Measurements from ENCODE around the gene BCLAF3.

BCLAF3 gene

DNA sequence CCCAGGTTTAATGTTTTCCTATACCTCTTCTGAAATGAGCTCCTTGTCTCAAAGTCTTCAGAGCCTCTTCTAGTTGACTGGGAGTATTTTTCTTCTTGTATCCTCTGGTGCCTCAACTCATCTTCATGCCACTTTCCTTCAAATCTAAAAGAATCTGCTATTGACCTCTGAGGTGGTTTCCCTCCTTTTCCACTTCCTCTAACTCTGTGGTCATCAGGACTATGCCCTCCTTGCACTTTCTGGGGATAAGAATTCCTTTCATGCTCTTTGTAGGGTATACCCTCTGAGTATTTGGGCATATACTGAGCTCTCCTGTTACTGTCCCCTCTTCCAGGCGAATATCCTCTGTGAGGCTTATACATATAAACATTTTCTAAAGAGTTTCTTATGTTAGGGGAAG lies 24.8 kb downstream of the BCLAF3 start:
- no peak for DNase-seq (ENCODE audit: low spot score)

DNA sequence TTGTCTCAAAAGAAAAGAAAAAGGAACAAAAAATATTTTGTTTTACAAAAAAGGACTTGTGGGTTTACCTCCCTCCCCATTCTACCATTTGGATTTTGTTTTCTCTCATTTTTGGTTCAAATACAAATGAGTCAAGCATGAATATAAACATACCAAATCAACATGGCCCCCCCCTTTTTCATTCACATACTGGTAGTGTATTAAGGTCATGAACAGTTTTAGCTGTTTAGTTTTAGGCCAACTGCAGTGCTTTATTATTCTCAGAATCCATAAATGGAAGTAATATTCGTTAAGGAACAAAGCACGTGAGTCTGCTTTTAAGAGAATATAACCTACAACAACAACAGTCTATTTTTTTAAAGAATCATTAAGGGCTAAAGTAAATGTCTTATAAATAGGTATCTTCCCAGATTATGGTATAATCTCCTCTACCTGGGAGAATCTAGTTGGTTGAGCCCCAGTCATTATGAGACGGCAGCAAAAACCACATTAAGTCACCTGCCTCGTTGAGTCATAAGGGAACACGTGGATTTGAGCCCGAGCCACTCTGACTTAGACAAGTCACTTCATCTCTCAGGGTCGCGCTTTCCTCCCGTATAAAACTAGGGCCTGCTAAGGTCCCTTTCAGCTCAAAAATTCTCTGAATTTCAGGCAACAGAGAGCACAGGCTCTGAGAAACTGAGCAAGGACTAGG lies 26.7 kb downstream of the BCLAF3 start:
- DNase-seq (ENCODE audit: low spot score) = no peak

DNA sequence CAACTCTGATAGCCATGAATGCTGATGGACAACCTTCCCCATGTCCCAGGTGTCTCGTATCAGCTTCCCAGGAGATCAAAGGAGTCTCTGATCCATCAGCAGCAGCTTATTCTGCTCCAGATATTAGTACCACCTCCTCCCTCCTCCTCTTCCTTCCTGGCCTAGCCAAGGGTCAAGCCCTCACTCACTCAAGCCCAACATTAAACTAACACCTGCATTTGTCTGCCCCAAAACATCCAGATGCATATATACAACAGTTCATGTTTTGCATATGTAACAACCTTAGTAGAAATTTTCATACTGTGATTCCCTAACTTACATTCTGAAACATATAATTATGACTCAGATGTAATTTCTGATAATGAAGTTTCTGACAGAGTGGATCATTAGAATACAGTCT lies 29.9 kb downstream of the BCLAF3 start:
- no peak for DNase-seq (ENCODE audit: low spot score)

DNA sequence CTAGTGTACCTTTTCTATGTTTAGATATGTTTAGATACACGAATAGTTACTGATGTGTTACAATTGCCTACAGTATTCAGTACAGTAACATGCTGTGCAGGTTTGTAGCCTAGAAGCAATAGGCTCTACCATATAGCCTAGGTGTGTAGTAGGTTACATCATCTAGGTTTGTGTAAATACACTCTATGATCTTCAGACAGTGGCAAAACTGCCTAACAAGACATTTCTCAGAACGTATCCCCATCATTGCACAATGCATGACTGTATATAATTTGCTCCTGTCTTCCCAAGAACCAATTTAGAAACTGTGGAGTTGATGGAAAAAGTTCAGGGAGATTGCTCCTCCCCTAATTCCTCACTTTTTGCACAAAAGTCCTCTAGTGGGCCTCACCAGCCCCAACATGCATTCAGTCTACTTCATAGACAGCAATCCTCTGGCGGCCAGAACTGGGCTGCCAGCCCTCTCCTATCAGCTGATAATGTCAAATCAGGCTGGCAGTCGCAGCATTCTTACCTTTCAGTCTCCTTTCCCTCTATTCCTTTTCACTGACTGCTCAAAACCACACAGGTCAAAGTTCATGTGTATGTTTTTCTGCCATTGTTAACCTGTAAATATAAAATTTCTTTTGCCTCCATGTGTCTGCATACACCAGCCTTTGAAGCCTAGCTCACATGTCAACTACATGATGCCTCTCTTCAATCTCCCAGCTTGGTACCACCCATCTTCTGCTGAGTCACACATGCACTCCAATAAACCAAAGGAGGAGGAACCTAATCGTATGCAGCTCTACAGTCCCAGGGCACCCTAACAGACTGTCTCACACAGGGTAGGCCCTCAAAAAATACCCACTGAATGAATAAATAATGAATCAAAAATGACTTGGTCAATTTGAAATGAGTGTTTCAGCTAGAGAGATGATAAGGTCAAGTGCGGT lies 32.0 kb downstream of the BCLAF3 start:
- DNase-seq (ENCODE audit: low spot score) = no peak

DNA sequence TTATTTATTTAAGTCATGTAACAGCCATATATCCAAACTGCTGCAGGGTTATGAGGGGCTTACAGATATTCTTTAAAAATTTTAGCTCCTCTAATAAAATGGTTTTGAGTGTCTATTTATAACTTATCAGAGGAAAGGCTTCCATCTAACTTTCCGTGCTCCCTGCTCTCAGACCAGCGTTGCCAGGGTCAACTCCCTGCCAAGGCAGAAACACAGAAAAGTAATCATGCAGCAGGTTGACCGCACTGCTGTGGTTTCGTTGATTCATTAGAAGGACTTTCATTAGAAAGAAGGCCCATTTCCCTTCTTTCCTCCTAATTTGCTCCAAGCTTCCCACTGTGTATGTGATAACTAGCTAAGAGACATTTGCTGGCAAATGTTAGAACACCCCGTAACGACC lies 33.9 kb downstream of the BCLAF3 start:
- no peak for DNase-seq (ENCODE audit: low spot score)

DNA sequence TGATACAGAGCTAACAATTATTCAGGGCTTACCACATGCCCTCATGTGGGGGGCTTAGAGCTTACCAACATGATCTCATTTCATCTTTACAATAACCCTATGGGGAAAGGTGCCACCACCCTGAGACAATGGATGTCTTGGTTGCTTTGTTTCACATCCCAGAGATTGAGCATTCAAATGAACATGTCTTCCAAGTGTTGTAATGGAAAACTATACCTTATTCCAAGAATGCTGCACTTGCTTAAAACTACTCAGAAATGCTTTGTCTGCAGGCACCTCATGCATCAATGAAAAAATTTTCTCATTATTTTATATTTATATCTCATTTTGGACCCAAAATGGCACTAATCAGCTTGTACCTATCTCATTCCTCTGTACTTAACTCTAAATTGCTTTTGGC lies 34.6 kb downstream of the BCLAF3 start:
- DNase-seq (ENCODE audit: low spot score) = no peak

DNA sequence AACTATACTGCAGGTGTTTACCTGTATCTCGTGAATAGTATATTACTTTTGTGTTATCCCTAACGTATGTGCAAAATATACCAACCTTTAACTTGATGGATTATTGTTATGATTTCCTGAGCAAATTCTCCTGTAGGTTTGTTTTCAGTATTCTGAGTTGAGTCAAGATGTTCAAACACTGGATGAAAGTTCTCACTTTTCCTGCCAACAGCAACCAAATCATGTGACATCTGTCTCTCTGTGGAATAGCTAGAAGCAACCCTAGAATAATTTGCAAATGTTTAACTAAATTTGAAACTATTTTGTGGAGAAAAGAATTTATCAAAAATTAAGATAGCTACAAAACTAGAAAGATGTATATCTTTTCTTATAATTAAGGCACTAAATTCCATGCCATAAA lies 35.6 kb downstream of the BCLAF3 start:
- DNase-seq (ENCODE audit: low spot score) = no peak

DNA sequence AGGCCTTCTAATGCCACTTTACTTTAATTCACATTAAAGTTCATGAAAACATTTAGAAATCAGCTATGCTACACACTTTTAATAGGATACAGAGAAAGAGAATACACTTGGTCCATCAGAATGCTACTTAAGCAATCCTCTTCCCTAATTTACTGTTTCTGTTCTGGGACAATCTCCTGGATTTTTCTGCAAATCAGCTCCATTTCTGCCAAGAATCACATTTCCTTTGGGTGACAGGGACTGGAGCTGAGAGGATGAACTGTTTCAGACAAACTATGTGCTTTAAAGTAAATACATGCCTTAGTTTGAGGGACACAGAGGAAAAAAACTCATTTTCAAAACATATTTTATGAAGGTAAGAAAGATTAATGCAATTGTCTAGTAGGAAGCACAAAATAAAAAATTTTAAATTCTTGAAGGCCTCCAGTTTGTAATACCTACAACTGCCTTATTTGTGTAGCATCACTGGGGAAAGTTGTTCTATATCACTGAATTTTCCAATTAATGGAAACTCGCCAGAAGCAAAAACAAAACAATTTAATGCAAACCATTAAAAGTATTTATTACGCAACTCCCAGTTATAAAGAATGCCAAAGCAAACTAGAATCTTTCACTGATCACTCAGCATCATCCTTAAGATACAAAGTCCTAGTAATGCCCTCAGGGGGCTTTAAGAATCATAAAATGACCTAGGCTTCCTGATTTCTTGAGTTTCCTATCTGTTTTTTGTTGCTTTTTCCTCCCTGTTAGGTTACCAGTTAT lies 36.3 kb downstream of the BCLAF3 start:
- no peak for DNase-seq (ENCODE audit: low spot score)

DNA sequence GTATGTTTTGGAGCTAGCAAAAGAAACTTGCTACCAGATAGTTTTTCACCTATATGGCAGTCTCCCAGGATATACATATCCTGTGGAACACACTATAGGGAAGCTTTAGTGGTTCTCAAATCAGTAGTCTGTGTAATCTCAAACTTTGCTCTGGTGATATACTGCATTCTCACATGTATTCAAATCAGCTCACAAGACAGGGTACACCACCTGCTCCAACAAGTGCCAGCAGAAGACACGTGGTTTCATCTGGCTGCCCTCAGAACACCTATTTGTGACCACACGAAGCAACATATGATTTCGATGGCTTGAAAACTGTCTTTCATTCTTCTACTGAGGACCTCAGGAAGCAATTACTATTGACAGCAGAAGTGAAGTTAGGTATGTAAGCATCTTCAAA lies 37.7 kb downstream of the BCLAF3 start:
- DNase-seq (ENCODE audit: low spot score) = no peak

DNA sequence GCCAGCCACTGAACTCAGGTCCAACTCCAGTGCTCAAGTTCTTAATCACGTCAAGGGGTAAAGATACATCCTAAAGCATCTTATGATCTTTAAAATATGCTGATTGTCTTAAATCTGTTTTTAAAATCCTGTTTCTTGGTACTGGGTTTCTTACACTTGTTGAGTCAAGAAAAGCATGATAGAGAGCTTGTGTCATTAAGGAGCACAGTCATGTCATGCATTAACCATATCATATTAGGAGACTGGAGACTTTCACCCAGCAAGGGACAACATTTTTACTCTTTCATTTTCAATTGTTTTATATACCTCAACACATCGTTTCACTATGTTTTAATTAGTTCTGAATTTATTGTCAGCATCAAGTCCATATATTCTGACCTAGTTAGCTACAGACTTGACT lies 41.5 kb downstream of the BCLAF3 start:
- DNase-seq (ENCODE audit: low spot score) = no peak

DNA sequence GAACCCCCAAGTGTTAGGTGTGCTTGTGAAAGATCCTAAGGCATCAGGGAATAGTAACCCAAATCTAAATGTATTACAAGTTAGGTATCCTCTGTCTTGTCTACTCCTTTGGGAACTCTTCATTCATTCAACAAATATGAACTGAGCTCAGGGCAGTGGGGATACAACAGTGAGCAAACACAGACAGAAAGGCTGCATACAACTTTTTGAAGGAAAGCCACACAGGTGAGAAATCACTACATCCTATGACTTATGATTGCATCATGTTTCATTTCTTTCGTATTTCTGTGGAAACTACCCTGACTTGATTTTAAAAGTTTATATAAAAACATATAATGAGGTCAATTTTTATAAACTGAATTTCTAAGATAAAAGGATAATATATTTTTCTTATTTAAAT lies 43.2 kb downstream of the BCLAF3 start:
- no peak for DNase-seq (ENCODE audit: low spot score)
